Cardiac fibroblast (primary cell): Measurements from ENCODE around the gene SAP30.
A peak's percentile ranks its signal among the peaks of the same experiment; 100 is the strongest.

Source experiments
- DNase-seq, 2 donors: peaks; one replicate each; pipeline versions ENCODE4 v3.0.0 to v3.0.0-alpha.2; 2010; ENCODE audit warnings: low read depth in 2 of 2
- H3K4me3 ChIP-seq, 2 donors: replicated peaks in 1 of 2; 1 replicate in 1 of 2; 2 replicates in 1 of 2; pipeline ENCODE4 v1.5.1; 2011; ENCODE audit warnings: low read depth in 2 of 2, low read length in 2 of 2, mild to moderate bottlenecking in 2 of 2, moderate library complexity in 1 of 2
- TF ChIP-seq, protein P1 (sequence below): IDR thresholded peaks from one replicate; pipeline ENCODE4 v1.5.1; 2011; ENCODE audit warnings: low read depth, mild to moderate bottlenecking, low read length, inconsistent platforms

Gene SAP30

GRCh38 chr4:173398779-173399415 lies 28.1 kb downstream of the SAP30 start, which contains the start of gene SCRG1:
SCRG1 (minus strand) TSS chr4:173399116; CDS start chr4:173391414, 7,702 bp downstream.
- no peak within 1 kb of the TSS for H3K4me3 ChIP-seq
- DNase-seq: peak in 1 of 2 donors; percentile 40
- TF ChIP-seq, protein P1, sequence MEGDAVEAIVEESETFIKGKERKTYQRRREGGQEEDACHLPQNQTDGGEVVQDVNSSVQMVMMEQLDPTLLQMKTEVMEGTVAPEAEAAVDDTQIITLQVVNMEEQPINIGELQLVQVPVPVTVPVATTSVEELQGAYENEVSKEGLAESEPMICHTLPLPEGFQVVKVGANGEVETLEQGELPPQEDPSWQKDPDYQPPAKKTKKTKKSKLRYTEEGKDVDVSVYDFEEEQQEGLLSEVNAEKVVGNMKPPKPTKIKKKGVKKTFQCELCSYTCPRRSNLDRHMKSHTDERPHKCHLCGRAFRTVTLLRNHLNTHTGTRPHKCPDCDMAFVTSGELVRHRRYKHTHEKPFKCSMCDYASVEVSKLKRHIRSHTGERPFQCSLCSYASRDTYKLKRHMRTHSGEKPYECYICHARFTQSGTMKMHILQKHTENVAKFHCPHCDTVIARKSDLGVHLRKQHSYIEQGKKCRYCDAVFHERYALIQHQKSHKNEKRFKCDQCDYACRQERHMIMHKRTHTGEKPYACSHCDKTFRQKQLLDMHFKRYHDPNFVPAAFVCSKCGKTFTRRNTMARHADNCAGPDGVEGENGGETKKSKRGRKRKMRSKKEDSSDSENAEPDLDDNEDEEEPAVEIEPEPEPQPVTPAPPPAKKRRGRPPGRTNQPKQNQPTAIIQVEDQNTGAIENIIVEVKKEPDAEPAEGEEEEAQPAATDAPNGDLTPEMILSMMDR: no peak

GRCh38 chr4:173401063-173401462 lies 30.3 kb downstream of the SAP30 start:
- H3K4me3 ChIP-seq: no peak overlapping the region
- DNase-seq: no peak
- TF ChIP-seq, protein P1: no peak

- TF ChIP-seq, protein P1: no peak
- peak in 1 of 2 donors; percentile 33 for DNase-seq
- H3K4me3 ChIP-seq: no peak overlapping the region
Observed at GRCh38 chr4:173403051-173403450, 32.3 kb downstream of the SAP30 start.

DNA sequence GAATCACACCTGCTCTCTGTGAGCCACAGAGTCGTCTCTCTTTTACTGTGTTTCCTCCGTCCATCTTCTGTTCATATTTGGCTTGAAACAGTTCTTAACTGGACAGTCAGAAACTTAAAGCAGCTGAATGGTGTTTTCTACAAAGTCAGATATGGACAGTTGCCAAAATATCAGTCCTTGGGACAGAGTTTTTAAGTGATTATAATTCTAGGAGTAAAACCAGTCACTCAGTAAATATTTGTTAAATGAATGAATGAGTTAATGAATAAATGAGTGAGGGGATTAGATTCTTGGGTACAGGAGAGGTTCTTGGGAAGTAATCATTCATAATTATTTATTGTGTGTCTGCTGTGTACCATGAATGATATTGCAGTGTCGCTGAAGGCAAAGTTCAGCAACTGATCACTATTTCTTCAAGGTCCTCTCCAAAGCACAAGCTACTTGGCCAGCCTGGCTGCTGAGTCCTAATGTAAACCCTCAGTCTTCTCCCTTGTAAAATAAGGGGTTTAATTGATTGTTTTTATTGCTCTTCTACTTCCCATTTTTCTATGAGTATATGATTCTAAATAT lies 33.6 kb downstream of the SAP30 start:
- no peak for DNase-seq
- no peak overlapping the region for H3K4me3 ChIP-seq
- TF ChIP-seq, protein P1: no peak

GRCh38 chr4:173405840-173406606 lies 35.3 kb downstream of the SAP30 start:
- TF ChIP-seq, protein P1: no peak
- no peak overlapping the region for H3K4me3 ChIP-seq
- no peak for DNase-seq

DNA sequence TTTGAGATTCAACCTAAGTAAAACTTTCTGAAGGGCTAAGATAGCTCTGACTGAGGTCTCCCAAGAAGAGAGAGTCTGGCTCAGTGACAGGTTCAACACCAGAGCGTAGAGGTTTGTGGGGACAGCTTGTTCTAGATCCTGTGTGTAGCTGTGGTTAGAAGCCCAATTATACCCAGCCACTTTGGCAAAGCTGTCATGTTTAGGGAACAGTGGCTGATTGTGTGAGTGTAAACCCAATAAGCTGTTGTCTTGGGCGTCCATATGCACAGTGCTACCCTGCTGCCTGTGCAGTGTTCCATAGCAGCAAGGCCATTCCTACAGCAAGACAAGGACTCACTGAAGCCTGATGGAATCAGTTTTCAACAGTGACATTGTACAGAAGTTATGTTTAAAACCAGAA lies 39.3 kb downstream of the SAP30 start:
- no peak overlapping the region for H3K4me3 ChIP-seq

More for the DNA sequence above, 39.3 kb downstream of the SAP30 start:
- TF ChIP-seq, protein P1: no peak
- no peak for DNase-seq
